ENCODE data around the gene SLC25A33. TPM values are rescaled to one million over a fixed set of nuclear protein-coding genes. Genes with fewer than 3 reads are reported as not detected.
"Not testable (repeated sequence)": the region's sequence is repeated elsewhere in the genome, so short reads cannot be mapped to it uniquely, and the experiment has no call there.

SLC25A33 gene
- polyA plus RNA-seq, 1 donor from 2014 or later, result 19.1 TPM

GRCh38 chr1:9621032-9621431 is 81.8 kb downstream of the SLC25A33 start:
- no peaks in the 10 kb centered on the region for H3K9me2 ChIP-seq (ENCODE audit: insufficient read depth, low read length)
- no peaks in the 10 kb centered on the region for H3K79me2 ChIP-seq (replicated peaks; ENCODE audit: insufficient read depth, low read length)
- no peaks in the 10 kb centered on the region for H3F3A ChIP-seq (ENCODE audit: insufficient read depth, low read length, poor library complexity, severe bottlenecking)
- no peak overlapping the region for H3K9ac ChIP-seq (ENCODE audit: low read length)
- no peaks in the 10 kb centered on the region for H3K9me3 ChIP-seq (ENCODE audit: low read length)
- no peaks in the 10 kb centered on the region for H3K27me3 ChIP-seq (ENCODE audit: insufficient read depth, low read depth, low read length)
- no peak overlapping the region for H3K4me2 ChIP-seq (ENCODE audit: low read length)
- TF ChIP-seq EP300 (conservative IDR thresholded peaks at IDR 0.05; ENCODE audit: poor library complexity, severe bottlenecking), result no peak
- TF ChIP-seq RAD21 (conservative IDR thresholded peaks at IDR 0.05), result no peak
- TF ChIP-seq MXI1 (conservative IDR thresholded peaks at IDR 0.05; ENCODE audit: poor library complexity, severe bottlenecking), result no peak
- TF ChIP-seq EZH2 (IDR thresholded peaks at IDR 0.05; ENCODE audit: borderline replicate concordance, insufficient read depth, low read length, poor library complexity, severe bottlenecking), result no peak
- TF ChIP-seq TAF1 (IDR thresholded peaks at IDR 0.05; ENCODE audit: low read depth), result no peak
- no peak for TF ChIP-seq SMC3 (conservative IDR thresholded peaks at IDR 0.05; ENCODE audit: poor library complexity)
- no peak for TF ChIP-seq REST (IDR thresholded peaks at IDR 0.05; ENCODE audit: borderline replicate concordance)
- no peak for TF ChIP-seq POLR2AphosphoS5 (IDR thresholded peaks at IDR 0.05)
- no peak for TF ChIP-seq CTCF (IDR thresholded peaks at IDR 0.05; ENCODE audit: poor library complexity, severe bottlenecking)
- no peak overlapping the region for H3K4me3 ChIP-seq (ENCODE audit: low read length)
- no peak overlapping the region for H3K27ac ChIP-seq (ENCODE audit: low read length)
- H3K36me3 ChIP-seq (ENCODE audit: insufficient read depth, low read length), result no peaks in the 10 kb centered on the region
- no peak overlapping the region for H2AFZ ChIP-seq (ENCODE audit: low read depth, low read length)
- no peaks in the 10 kb centered on the region for H4K20me1 ChIP-seq (ENCODE audit: insufficient read depth)

- TF ChIP-seq EZH2 (IDR thresholded peaks at IDR 0.05; ENCODE audit: borderline replicate concordance, insufficient read depth, low read length, poor library complexity, severe bottlenecking) (no peak), RAD21 (conservative IDR thresholded peaks at IDR 0.05) (no peak), SMC3 (conservative IDR thresholded peaks at IDR 0.05; ENCODE audit: poor library complexity) (no peak), MXI1 (conservative IDR thresholded peaks at IDR 0.05; ENCODE audit: poor library complexity, severe bottlenecking) (no peak), REST (IDR thresholded peaks at IDR 0.05; ENCODE audit: borderline replicate concordance) (no peak), POLR2AphosphoS5 (IDR thresholded peaks at IDR 0.05) (no peak)
- H3K36me3 ChIP-seq (ENCODE audit: insufficient read depth, low read length), result no peaks in the 10 kb centered on the region
- no peak overlapping the region for H2AFZ ChIP-seq (ENCODE audit: low read depth, low read length)
- H3K79me2 ChIP-seq (replicated peaks; ENCODE audit: insufficient read depth, low read length), result no peaks in the 10 kb centered on the region
- H3K4me3 ChIP-seq (ENCODE audit: low read length), result no peak overlapping the region
- H3K4me2 ChIP-seq (ENCODE audit: low read length), result no peak overlapping the region
- H3K9ac ChIP-seq (ENCODE audit: low read length), result no peak overlapping the region
- H3F3A ChIP-seq (ENCODE audit: insufficient read depth, low read length, poor library complexity, severe bottlenecking), result no peaks in the 10 kb centered on the region
- no peaks in the 10 kb centered on the region for H3K27me3 ChIP-seq (ENCODE audit: insufficient read depth, low read depth, low read length)
- H4K20me1 ChIP-seq (ENCODE audit: insufficient read depth), result no peaks in the 10 kb centered on the region
- no peaks in the 10 kb centered on the region for H3K9me3 ChIP-seq (ENCODE audit: low read length)
- no peaks in the 10 kb centered on the region for H3K9me2 ChIP-seq (ENCODE audit: insufficient read depth, low read length)
- no peak overlapping the region for H3K27ac ChIP-seq (ENCODE audit: low read length)
Observed at GRCh38 chr1:9624081-9624480, 84.8 kb downstream of the SLC25A33 start.

DNA sequence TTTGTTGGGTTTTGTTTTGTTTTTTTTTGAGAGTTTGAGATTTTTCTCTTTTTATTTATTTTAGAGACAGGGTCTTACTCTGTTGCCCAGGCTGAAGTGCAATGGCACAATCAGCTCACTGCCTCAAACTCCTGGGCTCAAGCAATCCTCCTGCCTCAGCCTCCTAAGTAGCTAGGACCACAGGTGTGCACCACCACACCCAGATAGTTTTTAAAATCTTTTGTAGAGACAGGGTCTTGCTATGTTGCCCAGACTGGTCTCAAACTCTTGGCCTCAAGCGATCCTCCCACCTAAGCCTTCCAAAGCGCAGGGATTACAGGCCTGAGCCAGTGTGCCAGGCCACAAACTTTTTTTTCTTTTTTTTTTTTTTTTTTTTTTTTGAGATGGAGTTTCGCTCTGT is 85.8 kb downstream of the SLC25A33 start:
- not testable (repeated sequence) for H3K9ac ChIP-seq (ENCODE audit: low read length); H4K20me1 ChIP-seq (ENCODE audit: insufficient read depth); H3F3A ChIP-seq (ENCODE audit: insufficient read depth, low read length, poor library complexity, severe bottlenecking); H3K27ac ChIP-seq (ENCODE audit: low read length); H2AFZ ChIP-seq (ENCODE audit: low read depth, low read length); H3K79me2 ChIP-seq (replicated peaks; ENCODE audit: insufficient read depth, low read length); H3K36me3 ChIP-seq (ENCODE audit: insufficient read depth, low read length); H3K27me3 ChIP-seq (ENCODE audit: insufficient read depth, low read depth, low read length); H3K9me3 ChIP-seq (ENCODE audit: low read length); H3K4me3 ChIP-seq (ENCODE audit: low read length); H3K9me2 ChIP-seq (ENCODE audit: insufficient read depth, low read length); H3K4me2 ChIP-seq (ENCODE audit: low read length)

Data from neural cell (in vitro differentiated cells).